Skeletal muscle tissue (tissue), 4 donors: ENCODE data around the gene OAS3. TPM values are rescaled to one million over a fixed set of nuclear protein-coding genes. Genes with fewer than 3 reads are reported as not detected.
"Not testable (repeated sequence)": the region's sequence is repeated elsewhere in the genome, so short reads cannot be mapped to it uniquely, and the experiment has no call there.

Experiments
- H3K27ac ChIP-seq: one replicate; pipeline ENCODE4 v1.7.0; 2013; ENCODE audit warnings: mild to moderate bottlenecking, low read depth, low read length, inconsistent platforms
- H3K27me3 ChIP-seq, 3 donors: one replicate each; pipeline ENCODE4 v1.7.0; 2013; ENCODE audit warnings: low read length in 3 of 3; ENCODE audit not compliant: control insufficient read depth in 3 of 3, insufficient read depth in 3 of 3
- H3K36me3 ChIP-seq, 3 donors: one replicate each; pipeline ENCODE4 v1.7.0; 2013; ENCODE audit warnings: low read length in 3 of 3; ENCODE audit not compliant: control insufficient read depth in 3 of 3, insufficient read depth in 3 of 3
- H3K4me1 ChIP-seq, 3 donors: one replicate each; pipeline ENCODE4 v1.7.0; 2013; ENCODE audit warnings: low read length in 3 of 3, mild to moderate bottlenecking in 3 of 3; ENCODE audit not compliant: control insufficient read depth in 3 of 3, insufficient read depth in 3 of 3
- H3K4me3 ChIP-seq, 3 donors: one replicate each; pipeline ENCODE4 v1.7.0; 2013; ENCODE audit warnings: low read length in 3 of 3
- H3K9ac ChIP-seq, 3 donors: one replicate each; pipeline ENCODE4 v1.7.0; 2013; ENCODE audit warnings: low read length in 3 of 3, mild to moderate bottlenecking in 3 of 3, moderate library complexity in 2 of 3, low read depth in 1 of 3
- H3K9me3 ChIP-seq, 3 donors: one replicate each; pipeline ENCODE4 v1.7.0; 2013; ENCODE audit warnings: low read length in 3 of 3; ENCODE audit not compliant: control insufficient read depth in 3 of 3
- total RNA-seq: library from RNA; depleted of rRNA; stranded (reverse); fragments of >200 nt; gene quantifications from one replicate; pipeline ENCODE4 v1.2.3, GENCODE V29; 2014
- donor health status: Osteomylitis.

The OAS3 gene
- total RNA-seq, 1 donor from 2014 or later = 6.3 TPM

DNA sequence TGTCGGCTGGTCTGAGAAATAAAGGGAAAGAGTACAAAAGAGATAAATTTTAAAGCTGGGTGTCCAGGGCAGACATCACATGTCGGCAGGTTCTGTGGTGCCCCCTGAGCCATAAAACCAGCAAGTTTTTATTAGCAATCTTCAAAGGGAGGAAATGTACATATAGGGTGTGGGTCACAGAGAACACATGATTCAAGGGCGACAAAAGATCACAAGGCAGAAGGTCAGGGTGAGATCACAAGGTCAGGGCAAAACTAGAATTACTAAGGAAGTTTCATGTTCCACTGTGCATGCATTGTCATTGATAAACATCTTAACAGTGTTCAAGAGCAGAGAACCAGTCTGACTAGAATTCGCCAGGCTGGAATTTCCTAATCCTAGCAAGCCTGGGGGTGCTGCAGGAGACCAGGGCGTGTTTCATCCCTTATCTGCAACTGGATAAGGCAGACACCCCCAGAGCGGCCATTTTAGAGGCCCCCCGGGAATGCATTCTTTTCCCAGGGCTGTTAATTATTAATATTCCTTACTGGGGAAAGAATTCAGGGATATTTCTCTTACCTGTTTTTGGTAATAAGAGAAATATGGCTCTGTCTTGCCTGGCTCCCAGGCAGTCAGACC is 11.7 kb upstream of the OAS3 start:
- H3K4me1 ChIP-seq, H3K27ac ChIP-seq, H3K36me3 ChIP-seq, H3K9me3 ChIP-seq, H3K27me3 ChIP-seq, H3K9ac ChIP-seq, H3K4me3 ChIP-seq: not testable (repeated sequence)

DNA sequence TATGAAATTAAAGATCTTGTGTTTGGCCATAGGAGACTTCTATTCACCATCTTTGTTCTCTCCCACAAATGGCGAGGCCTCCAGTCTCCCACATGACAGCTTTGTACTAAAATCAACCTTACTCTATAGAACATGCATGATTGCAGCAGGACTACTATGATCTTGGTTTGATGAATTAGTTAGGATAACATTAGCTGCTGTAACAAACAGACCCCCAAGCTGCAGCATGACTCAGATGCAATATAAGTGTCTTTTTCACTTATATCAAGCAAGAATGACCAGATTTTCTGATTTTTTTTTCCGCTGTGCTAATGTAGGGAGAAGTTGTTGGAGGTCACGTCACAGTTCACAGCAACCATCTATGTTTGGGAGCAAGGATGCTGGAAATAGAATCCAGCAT is 10.8 kb upstream of the OAS3 start:
- H3K9ac ChIP-seq = no peak overlapping the region
- H3K9me3 ChIP-seq = peaks cover 0 to 7% (median 0%) of the 10 kb centered on the region in 3 donors
- no peaks in the 10 kb centered on the region for H3K27me3 ChIP-seq
- no peak overlapping the region for H3K4me3 ChIP-seq
- H3K36me3 ChIP-seq = no peaks in the 10 kb centered on the region
- H3K27ac ChIP-seq = no peak overlapping the region
- H3K4me1 ChIP-seq = no peaks in the 10 kb centered on the region

DNA sequence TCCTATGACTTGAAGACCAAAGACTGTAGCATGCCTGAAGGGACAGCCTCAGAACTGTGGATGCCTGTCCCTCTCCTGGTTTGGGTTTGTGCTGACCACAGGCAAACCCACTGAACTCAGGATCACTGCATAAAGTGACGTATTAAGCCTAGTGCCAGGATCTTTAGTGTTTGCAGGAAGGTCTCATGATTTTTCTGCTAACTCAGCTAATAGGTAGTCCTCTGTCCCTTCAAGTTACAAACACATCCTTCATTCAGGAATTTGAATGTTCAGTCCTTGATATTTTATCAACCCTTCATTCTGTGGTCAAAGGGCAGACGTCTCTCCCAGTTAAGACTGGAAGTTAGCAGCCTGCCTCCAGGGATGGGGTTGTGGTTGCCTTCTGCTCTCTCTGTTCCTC is 10.3 kb upstream of the OAS3 start:
- Histone ChIP-seq H3K9ac (no peak overlapping the region), H3K4me3 (no peak overlapping the region), H3K36me3 (no peaks in the 10 kb centered on the region), H3K27me3 (no peaks in the 10 kb centered on the region), H3K9me3 (peaks cover 0 to 7% (median 0%) of the 10 kb centered on the region in 3 donors), H3K27ac (no peak overlapping the region), H3K4me1 (no peaks in the 10 kb centered on the region)

- Histone ChIP-seq H3K4me1 (no peaks in the 10 kb centered on the region), H3K27me3 (no peaks in the 10 kb centered on the region), H3K36me3 (no peaks in the 10 kb centered on the region), H3K27ac (no peak overlapping the region), H3K4me3 (no peak overlapping the region), H3K9ac (no peak overlapping the region), H3K9me3 (peaks cover 0 to 7% (median 0%) of the 10 kb centered on the region in 3 donors)
Measured at GRCh38 chr12:112928978-112929377, 9.3 kb upstream of the OAS3 start.

DNA sequence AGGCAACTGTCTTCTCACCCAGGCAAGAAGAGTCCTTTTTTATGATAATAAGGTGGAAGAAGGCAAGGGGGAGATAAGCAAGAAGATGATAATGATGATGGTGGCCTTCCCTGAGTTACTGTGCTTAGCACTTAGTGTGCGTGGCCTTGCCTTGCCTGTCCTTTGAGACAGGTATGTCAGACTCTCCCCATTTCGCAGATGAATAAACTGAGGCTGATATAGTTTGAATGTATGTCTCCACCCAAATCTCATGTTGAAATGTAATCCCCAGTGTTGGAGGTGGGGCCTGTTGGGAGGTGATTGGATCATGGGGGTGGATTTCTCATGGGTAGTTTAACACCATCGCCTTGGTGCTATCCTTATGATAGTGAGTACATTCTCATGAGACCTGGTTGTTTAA is 8.6 kb upstream of the OAS3 start:
- H3K27ac ChIP-seq = no peak overlapping the region
- no peaks in the 10 kb centered on the region for H3K27me3 ChIP-seq
- no peak overlapping the region for H3K9ac ChIP-seq
- H3K36me3 ChIP-seq = no peaks in the 10 kb centered on the region
- peaks cover 0 to 7% (median 0%) of the 10 kb centered on the region in 3 donors for H3K9me3 ChIP-seq
- H3K4me3 ChIP-seq = no peak overlapping the region
- no peaks in the 10 kb centered on the region for H3K4me1 ChIP-seq

DNA sequence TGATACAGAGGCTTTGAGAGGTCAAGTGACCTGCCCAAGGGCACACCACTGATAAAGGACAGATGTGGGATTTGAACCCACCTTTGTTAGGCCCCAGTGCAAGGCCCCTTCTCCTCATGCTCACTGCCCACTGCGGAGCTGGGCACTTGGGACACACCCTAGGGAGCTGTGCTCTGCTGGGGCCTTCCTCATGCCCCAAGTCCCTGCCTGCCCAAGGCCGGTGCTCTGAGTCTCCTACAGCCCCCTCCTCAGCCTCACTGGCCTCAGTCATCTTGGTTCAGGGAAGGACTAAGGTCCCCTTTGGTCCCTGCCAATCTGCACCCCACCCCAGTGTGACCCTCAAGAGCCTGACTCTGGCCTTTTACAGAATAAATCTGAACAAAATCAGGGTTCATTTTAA is 7.9 kb upstream of the OAS3 start:
- no peaks in the 10 kb centered on the region for H3K4me1 ChIP-seq
- H3K27ac ChIP-seq = no peak overlapping the region
- no peaks in the 10 kb centered on the region for H3K36me3 ChIP-seq
- no peaks in the 10 kb centered on the region for H3K27me3 ChIP-seq
- H3K4me3 ChIP-seq = no peak overlapping the region
- no peak overlapping the region for H3K9ac ChIP-seq
- peaks cover 0 to 7% (median 0%) of the 10 kb centered on the region in 3 donors for H3K9me3 ChIP-seq

DNA sequence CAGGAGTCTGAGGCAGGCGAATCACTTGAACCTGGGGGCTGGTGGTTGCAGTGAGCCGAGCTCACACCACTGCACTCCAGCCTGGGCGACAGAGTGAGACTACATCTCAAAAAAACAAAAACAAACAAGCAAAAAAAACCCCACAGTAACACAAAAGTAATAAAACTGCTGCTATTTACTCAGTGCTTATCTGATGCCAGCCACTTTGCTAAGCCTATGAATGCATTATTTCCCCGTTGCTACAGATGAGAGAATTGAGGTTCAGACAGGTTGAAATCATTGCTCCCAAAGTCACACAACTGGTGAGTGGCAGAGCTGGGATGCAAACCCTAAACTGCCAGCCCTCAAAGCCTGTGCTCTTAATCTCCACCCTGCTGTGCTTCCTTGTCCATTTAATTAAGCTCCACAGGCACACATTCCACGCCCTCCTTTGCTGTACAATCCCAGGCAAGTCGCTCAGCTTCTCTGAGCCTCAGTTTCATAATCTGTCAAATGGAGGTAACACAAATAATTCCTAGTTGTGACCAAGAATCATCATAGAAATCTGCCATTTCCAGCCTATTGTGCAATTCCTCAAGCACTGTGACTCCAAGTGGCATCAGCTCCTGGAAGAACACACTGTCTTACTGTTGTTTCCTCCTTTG is 5.7 kb upstream of the OAS3 start:
- no peaks in the 10 kb centered on the region for H3K36me3 ChIP-seq
- H3K4me1 ChIP-seq = no peaks in the 10 kb centered on the region
- H3K9ac ChIP-seq = no peak overlapping the region
- no peaks in the 10 kb centered on the region for H3K27me3 ChIP-seq
- peaks cover 0 to 4% (median 0%) of the 10 kb centered on the region in 3 donors for H3K9me3 ChIP-seq
- no peak overlapping the region for H3K4me3 ChIP-seq
- H3K27ac ChIP-seq = no peak overlapping the region

DNA sequence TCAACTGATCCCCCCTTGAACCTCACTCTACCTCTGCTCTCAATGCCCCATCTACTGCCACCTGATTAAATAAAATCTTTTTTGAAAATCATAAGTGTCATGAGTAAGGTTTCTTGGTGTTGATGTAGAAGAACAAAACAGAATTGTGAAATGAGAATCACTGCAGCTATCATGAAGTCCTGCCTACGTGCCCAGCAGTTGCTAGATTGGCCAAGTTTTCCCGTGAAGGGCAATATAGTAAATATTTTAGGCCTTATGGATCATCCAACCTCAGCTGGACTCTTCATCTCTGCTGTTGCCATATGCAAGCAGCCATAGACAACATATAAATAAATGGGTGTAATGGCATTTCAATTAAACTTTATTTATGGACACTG is 5.2 kb upstream of the OAS3 start:
- H3K9ac ChIP-seq = no peak overlapping the region
- H3K27ac ChIP-seq = no peak overlapping the region
- H3K36me3 ChIP-seq = no peaks in the 10 kb centered on the region
- no peak overlapping the region for H3K4me3 ChIP-seq
- peaks cover 0 to 5% (median 0%) of the 10 kb centered on the region in 3 donors for H3K4me1 ChIP-seq
- H3K27me3 ChIP-seq = no peaks in the 10 kb centered on the region
- H3K9me3 ChIP-seq = no peaks in the 10 kb centered on the region

DNA sequence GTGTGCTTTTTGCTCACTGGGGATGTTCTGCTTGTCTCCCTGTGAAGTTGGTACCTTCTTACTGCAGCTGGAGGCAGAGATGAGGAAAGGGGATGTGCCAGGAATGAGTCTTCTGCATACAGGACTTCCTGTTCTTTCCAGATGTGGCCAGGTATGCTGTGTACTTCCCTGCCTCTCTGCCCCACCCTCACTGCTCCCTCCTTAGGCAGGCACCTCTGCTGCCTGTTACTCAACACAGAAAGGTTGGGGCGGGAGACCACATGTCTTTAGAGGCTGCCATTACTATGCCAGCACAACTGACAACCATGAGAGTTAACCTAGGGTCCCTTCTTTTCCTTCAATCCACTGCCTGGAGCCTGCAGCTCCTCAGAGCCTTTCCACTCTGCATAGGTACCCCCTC is 2.0 kb upstream of the OAS3 start:
- Histone ChIP-seq H3K27ac (no peak overlapping the region), H3K4me3 (no peak overlapping the region)

DNA sequence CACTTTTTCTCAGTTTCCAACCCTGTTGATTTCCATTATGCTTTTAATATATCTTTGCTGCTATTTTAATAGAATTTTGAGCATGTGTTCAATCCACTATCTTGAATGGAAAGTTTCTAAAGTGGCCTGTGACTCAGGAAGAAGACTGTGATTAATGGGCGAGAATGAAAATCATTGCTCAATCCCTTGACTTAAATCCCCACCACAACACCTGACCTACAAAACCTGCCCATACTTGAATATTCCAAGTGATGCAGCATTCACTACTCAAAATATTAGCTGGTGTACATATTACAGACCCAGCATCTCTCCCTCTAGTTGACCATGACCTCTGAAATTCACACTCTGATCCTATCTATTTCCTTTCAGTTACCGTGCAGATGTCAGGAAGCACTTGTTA is 1.3 kb upstream of the OAS3 start:
- no peaks in the 10 kb centered on the region for H3K9me3 ChIP-seq
- peaks cover 10 to 25% (median 12%) of the 10 kb centered on the region in 3 donors for H3K4me1 ChIP-seq
- H3K9ac ChIP-seq = no peak overlapping the region
- peaks cover 0 to 2% (median 0%) of the 10 kb centered on the region in 3 donors for H3K36me3 ChIP-seq
- no peak overlapping the region for H3K4me3 ChIP-seq
- H3K27me3 ChIP-seq = peaks cover 0 to 10% (median 0%) of the 10 kb centered on the region in 3 donors
- H3K27ac ChIP-seq = no peak overlapping the region

More for the DNA sequence above, 2.0 kb upstream of the OAS3 start:
- Histone ChIP-seq H3K4me1 (peaks cover 10 to 25% (median 12%) of the 10 kb centered on the region in 3 donors), H3K9me3 (no peaks in the 10 kb centered on the region), H3K36me3 (no peaks in the 10 kb centered on the region), H3K27me3 (peaks cover 0 to 10% (median 0%) of the 10 kb centered on the region in 3 donors), H3K9ac (no peak overlapping the region)
